Esophagus mucosa (tissue), 1 donor: Measurements from ENCODE around the gene TOM1. TPM values are rescaled to one million over a fixed set of nuclear protein-coding genes. Genes with fewer than 3 reads are reported as not detected.

Experiments
- ATAC-seq: fragments of 200-7000 bp; cut with Tn5 transposase; one replicate; pipeline ENCODE4 v1.9.1; 2020
- total RNA-seq: library from RNA; stranded (reverse); gene quantifications from one replicate; pipeline ENCODE4 v1.2.4, GENCODE V29; 2023
- donor health status: DM: yes; HTN: yes; CAD: no.

Gene TOM1
- total RNA-seq: 88.2 TPM

DNA sequence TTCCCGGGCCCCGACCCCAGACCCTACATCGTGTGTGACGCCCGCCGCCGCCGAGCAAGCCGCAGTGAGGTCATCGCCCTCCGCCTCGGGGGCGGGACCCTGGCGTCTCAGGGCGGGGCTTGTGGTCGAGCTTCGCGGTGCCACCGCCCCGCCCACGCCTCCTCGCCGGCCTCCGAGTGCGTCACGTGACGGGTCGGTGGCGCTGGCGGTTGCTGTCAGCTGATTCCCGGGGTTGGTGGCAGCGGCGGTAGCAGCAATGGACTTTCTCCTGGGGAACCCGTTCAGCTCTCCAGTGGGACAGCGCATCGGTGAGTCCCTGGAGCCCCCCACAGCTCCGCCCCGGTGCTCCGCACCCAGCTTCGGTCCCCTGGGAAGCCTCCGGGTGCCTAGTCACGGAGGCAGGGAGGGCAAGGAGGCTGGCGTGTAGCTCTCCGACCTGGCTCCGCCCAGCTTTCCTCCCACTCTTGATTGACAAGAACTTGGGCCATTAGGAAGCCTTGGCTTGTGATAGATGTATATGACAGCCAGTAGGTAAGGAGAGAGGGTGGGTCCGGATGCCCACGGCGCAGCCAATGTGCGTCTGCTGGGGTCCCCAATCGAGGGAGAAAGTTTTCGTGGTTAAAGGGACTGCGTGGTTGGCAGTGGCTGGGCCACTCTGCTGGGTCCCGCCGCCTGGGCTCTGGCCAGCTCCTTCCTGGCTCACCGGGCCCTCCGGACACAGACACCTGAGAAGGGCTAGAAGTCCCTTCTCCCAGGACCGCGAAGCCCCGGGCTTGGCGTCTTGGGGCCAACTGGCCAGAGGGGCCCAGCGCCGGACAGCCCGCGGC is at the start of gene TOM1:
TSS of gene TOM1 (plus strand) at position 222 of the 827 bp plus-strand sequence. CDS start at position 257, 35 bp downstream.
- ATAC-seq: peak; percentile 92

DNA sequence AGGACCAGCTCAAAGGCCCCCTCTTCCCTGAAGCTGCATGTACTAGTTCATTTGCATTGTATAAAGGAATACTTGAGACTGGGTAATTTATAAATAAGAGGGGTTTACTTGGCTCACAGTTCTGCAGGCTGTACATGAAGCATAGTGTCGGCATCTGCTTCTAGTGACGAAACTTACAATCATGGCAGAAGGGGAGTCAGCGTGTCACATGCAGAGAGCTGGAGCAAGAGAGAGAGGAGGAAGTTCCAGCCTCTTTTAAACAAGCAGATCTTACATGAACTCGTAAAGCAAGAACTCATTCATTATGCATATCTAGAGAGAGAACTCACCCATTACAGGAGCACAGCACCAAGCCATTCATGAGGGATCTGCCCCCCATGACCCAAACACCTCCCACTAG is 49.5 kb upstream of the TOM1 start:
- ATAC-seq: no peak

- no peak for ATAC-seq
Measured at GRCh38 chr22:35253946-35254345, 45.7 kb upstream of the TOM1 start.

DNA sequence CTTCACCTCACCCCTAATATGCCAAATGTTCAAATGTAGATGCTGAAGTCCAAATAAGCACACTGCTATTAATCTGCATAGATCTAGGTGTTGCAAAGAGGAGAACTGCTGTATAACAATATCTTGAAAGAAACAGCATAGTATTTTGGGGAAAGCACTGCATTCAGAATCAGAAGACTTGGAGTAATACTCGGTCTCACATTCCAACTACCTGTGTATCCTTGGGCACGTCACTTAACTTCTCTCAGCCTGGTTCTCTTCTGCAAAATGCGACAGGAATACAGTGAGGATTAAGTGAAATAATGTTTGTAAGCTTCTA is 42.7 kb upstream of the TOM1 start:
- no peak for ATAC-seq

DNA sequence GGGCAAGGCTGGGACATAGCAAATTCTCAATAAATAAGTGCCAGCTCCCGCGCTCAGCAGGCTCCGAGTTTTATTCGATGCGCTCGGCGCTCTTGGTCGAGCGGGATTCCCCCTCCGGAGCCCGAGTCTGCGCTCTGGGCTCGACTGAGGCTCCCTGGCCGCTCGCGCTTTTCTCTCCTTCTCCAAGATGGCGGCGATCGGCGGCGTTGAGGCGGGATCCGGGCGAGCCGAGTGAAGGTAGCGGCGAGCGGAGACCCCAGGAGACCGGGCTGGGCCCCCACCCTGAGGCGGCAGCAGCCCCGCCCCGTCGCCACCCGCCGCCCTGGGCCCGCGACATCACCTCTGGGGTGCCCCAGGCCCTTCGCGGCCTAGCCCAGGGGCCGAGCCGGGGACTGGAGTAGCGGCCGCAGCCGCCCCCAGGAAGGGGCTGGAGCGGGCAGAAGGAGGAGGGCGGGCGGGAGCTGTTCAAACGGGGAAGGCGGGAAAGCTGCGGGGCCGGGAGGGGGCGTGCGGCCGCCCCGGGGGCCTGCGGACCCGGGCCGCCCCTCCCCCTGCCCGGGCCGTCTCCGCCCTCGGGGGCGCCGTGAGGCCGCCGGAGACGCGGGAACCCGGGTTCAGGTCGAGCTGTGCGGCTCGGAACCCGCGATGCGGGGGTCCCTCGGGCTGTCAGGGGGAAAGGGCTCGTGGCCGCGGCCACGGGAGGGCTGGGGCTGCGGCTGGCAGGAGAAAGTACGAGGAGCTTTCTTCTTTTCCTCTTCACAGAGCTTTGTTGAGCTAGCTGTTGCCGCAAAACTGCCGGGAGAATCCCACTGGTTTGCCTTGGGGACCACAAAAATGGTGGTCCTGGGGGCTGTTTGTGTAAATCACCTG is 42.1 kb upstream of the TOM1 start, which contains the start of gene HMGXB4:
TSS of gene HMGXB4 (plus strand) at position 173 of the 870 bp plus-strand sequence. CDS start 4,898 bp downstream, outside the sequence.
- ATAC-seq: peak; percentile 90

DNA sequence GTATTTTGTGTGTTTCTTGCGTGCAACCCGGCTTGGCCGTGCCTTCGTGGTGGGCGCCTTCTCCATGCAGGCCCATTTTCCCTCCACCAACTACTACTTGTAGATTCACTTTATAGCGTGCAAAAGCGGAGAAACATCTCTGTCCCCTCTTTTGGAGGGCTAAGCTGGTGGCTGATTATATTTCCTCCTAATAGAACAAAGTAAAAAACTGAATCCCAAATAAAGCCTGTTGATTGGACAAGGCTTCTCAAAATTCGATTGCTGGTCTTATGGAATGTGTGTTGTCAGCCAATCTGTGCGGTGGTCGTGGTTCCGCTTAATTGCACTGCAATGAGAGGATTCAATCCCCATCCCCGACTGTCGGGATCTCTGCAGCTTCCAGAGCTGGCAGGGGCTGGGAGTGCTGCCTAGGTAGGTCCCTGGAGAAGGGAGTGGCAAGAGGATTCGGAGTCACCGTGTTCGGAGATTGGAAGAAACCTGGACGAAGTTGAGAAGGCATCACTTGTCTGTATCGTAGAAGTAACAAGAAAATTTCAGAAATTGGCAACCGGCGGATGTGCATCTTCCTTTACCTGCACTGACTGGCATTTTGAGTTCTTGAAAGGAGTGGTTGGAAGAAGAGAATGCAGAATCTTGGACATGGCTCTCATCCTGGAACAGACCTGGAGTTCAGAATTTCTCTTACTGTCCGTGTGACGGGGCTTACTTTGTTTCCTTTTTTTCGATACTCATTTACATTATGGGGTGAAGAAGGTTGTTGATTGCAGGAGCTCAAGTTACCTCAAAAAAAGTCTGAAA is 41.3 kb upstream of the TOM1 start:
- ATAC-seq: peak; percentile 41

- ATAC-seq: no peak
Measured at GRCh38 chr22:35264986-35265385, 34.7 kb upstream of the TOM1 start.

- ATAC-seq: no peak
Measured at GRCh38 chr22:35266277-35266676, 33.4 kb upstream of the TOM1 start.

- ATAC-seq: no peak
Measured at GRCh38 chr22:35269630-35270029, 30.1 kb upstream of the TOM1 start.

DNA sequence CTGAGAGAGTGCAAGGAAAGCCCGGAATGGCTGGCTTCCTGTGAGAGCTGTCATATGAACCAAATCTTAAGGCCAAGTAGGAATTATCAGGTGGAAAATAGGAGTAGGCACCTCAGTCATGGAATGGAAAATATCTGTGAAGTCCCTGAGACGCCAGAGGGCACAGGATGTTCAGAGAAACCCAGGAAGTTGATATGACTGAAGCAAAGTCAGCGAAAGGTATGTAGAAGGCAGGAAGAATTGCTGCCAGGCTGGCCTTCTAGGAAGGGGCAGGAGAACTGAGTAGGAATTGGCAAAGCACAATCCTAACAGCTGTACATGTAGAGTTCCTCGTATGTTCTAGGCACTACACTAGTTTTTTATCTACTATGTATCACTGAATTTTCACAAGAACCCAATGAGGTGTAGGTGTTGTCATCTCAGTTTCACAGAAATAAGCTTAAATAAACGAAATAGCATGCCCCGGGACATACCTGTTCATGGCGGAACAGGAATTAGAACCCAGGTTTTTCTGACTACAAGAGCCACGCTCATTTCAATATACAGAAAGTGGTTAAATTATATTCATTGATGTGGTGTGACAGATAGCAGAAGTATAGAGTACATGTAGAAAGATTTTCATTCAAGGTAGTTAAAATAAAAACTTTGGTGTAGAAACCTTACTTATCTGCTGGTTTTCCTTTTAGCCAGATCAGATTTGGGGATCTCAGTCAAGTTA is 25.4 kb upstream of the TOM1 start:
- no peak for ATAC-seq

DNA sequence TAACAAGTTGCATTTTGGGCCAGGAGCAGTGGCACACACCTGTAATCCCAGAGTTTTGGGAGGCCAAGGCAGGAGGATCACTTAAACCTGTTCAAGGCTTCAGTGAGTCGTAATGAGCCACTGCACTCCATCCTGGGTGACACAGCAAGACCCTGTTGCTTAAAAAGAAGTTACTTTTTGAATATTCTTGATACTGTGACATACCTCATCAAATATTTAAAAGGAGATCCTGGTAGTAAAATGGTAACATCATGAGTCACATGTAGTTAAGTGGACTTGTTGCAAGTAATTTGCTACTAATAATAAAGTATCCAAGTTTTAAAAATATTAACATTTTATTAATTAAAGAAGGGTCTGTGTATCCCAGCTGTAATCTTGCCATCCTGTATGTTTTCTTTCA is 24.1 kb upstream of the TOM1 start:
- ATAC-seq: no peak

GRCh38 chr22:35276019-35276418 is 23.7 kb upstream of the TOM1 start:
- ATAC-seq: no peak

- no peak for ATAC-seq
Measured at GRCh38 chr22:35288116-35288515, 11.6 kb upstream of the TOM1 start.

DNA sequence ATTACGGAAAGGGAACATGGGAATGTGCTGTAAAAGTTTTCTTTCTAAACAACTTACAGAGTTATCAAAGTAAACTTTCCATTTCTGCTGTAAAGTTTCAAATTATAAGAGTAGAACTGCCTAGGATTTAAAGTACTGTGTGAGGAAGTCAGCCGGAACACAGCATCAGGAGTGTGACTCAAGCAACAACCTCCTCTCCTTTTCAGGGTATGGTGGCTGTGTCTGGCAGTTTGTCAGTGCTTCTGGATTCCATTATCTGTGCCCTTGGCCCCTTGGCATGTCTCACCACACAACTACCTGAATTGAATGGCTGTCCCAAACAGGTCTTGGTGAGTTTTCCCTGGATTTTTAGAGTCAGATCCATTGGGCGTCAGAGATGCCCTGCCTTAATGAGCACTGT is 6.9 kb upstream of the TOM1 start:
- ATAC-seq: no peak

- no peak for ATAC-seq
Measured at GRCh38 chr22:35296051-35296450, 3.6 kb upstream of the TOM1 start.

DNA sequence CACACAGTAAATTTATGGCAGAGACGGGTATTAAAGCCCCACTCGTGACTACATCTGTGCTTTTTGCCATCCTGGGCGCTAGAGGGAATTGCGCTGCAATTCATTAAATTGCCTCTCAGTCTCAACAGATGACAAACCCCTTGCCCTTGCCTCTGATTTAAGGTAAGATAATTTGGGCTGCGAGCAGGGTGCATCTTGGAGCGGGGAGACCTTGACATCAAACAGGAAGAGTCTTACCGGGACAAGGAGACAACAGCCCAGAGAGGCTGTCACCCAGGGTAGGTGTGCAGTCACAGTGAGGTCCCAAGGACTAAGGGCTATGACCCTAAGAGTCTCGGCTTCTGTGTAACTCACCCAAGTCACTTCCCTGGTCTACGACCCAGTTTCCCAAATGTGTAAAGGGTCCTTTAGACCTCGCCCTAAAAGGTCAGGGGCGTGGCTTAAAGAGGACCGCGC is 449 bp upstream of the TOM1 start:
- ATAC-seq: no peak

GRCh38 chr22:35301372-35301874 is 1.7 kb downstream of the TOM1 start:
- peak; percentile 61 for ATAC-seq

DNA sequence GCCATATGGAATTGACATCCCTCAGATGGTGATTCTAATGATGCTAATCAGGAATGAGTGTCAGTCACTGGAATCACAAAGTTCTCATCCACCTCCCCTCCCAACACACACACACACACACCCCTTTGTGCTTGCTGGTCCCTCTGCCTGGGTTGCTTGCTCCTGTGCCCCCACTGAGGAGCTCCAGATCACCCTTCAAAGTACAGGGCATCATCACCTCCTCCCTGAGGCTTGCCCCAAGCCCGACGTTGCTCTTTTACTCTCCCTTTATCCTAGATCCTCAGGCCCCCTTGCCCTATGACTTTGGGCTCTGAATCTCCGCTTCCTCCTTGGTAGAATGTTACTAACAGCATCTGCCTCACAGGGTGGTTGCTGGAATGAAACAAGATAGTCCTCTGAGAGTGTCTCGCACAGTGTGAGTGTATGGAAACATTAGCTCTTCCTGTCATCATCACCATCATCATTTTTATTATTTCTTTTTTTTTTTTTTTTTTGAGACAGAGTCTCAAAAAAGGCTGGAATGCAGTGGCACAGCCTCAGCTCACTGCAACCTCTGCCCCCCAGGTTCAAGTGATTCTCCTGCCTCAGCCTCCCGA is 3.4 kb downstream of the TOM1 start:
- no peak for ATAC-seq

- ATAC-seq: no peak
Measured at GRCh38 chr22:35305525-35306070, 5.9 kb downstream of the TOM1 start.

DNA sequence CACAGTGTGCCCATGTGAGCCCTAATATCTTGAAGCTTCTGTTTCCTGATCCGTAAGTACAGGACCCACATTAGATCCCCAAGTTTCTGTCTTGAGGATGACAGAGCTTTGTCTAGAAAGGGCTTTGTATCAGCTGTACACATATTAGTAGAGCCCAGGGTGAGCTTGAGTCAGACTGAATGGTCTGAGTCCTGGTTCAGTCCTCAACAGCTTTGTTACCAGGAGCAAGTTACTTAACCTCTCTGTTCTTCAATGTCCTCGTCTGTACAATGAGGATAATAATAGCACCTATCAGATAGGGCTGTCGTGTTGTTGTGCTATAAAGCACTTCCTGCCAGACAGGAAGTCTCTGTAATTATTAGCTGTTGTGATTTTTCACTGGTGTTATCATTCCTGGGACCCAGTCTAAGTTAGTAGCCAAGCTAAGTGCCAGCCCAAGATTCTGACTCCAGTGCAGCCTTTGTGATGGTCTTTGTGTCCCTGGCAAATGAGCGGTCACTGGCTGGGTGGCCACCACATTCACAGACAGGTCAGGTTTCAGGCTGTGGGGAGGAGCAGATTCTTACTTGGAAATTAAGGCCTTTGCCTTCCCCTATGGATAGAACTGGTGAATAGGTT is 6.8 kb downstream of the TOM1 start:
- no peak for ATAC-seq

GRCh38 chr22:35307372-35307771 is 7.7 kb downstream of the TOM1 start:
- ATAC-seq: no peak
